ENCODE results near the gene CAPN15.

Gene CAPN15

DNA sequence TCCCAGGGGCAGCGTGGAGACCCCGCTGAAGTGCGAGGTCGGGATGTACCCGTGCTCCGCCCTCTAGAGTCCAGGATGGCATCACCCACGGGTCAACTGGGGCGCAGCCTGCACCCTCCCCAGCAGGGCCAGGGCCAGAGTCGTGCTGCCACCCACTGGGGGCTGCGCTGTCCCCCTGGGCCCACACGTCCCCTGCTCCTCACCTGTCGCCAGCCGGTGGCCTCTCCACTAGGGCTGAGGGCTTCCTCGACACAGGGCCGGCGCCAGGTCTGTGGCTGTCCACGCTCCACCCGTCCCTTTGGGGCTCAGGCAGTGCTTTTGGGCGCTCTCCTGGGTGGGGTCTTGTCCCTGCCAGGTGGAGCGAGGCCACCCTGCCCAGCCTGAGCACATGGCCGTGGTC, 21.1 kb downstream of the CAPN15 start:
- no peak for DNase-seq

DNA sequence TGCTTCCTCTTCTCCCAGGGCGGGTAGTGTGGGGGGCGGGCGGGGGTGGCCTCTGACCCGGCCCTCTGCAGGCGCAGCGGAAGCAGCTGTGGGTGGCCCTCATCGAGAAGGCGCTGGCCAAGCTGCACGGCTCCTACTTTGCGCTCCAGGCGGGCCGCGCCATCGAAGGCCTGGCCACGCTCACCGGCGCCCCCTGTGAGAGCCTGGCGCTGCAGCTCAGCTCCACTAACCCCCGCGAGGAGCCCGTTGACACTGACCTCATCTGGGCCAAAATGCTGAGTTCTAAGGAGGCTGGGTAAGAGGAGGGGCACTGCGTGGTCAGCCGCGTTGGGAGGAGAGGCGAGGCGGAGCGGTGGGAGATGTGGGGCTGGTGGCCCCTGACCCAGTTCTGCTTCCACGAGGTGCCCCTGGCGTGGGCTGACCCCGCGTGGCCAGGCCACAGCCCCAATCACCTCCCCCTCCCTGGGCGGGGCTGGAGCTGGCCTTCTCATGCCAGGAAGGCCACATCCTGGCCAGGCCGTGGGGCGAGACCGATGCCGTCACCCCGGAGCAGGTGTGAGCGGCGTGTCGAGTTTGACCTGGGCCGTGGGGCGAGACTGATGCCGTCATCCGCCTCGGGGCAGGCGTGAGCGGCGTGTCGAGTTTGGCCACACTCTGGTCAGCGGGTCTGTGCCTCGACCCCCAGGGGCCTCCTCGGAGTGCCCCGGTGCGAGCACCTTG, 22.2 kb downstream of the CAPN15 start:
- DNase-seq: no peak

DNA sequence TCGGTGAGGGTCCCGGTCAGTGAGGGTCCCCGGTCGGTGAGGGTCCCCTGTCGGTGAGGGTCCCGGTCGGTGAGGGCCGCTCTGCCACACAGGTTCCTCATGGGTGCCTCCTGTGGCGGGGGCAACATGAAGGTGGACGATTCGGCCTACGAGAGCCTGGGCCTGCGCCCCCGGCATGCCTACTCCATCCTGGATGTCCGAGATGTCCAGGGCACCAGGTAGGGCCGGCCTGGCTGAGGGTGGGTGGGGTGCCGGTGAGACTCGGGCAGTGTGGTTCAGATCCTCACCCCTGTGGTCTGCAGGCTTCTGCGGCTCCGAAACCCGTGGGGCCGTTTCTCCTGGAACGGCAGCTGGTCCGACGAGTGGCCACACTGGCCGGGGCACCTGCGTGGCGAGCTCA, 23.7 kb downstream of the CAPN15 start:
- no peak for DNase-seq

DNA sequence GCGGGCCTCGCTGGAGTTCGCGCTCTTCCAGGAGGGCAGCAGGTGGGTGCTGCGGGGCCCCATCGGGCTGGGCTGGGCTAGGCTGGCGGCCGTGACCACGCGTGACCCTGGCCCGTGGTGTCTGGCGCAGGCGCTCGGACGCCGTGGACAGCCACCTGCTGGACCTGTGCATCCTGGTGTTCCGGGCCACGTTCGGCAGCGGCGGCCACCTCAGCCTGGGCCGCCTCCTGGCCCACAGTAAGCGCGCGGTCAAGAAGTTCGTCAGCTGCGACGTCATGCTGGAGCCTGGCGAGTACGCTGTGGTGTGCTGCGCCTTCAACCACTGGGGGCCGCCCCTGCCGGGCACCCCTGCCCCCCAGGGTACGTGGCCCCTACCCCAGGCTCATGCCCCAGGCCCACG, 24.7 kb downstream of the CAPN15 start:
- DNase-seq: no peak

DNA sequence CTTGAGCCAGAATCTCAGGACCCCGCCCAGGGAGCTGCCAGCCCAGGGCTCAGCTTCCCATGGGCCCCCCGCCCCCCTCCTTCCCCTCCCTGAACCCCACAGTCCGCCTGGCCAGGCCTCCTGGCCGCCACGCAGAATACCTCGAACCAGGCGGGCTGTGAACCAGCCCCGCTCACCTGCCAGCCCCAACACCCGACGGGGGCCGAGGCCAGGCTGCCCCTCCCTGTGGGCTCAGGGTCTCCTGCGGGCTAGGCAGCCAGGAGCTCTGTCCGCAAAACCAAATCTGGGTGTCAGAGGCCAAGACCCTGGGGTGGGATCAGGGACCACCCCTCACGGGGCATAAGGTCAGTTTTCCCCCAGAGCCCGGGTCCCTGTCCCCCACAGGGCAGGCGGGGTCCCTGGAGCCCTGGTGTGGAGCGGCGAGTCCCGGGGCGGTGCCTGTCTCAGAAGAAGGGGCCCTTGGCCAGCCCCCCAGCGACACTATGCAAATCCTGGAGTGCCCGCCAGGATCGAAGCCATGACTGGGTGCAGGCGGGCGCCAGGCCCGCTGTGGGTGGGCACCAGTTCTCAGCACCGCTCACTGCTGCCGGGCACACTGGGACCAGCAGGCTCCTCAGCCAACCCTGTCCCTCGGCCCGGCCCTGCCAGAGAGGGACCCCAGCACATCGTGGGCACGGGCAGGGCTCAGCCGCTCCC, 26.2 kb downstream of the CAPN15 start:
- no peak for DNase-seq

DNA sequence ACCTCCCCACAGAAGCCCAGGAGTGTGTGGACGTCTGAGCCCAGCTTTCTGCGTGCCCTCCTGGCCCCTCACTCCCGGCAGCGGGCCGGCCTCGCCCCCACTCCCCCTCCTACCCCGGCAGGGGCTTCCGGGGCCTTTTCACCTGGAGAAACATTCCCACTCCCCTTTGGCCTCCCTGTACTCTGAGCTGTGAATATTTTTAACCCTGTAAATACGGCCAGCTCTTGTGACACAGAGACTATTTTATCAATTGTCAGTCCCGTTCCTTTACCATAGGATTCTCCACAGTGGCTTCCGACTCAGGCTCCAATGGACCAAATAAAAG, 26.7 kb downstream of the CAPN15 start:
- DNase-seq: no peak

DNA sequence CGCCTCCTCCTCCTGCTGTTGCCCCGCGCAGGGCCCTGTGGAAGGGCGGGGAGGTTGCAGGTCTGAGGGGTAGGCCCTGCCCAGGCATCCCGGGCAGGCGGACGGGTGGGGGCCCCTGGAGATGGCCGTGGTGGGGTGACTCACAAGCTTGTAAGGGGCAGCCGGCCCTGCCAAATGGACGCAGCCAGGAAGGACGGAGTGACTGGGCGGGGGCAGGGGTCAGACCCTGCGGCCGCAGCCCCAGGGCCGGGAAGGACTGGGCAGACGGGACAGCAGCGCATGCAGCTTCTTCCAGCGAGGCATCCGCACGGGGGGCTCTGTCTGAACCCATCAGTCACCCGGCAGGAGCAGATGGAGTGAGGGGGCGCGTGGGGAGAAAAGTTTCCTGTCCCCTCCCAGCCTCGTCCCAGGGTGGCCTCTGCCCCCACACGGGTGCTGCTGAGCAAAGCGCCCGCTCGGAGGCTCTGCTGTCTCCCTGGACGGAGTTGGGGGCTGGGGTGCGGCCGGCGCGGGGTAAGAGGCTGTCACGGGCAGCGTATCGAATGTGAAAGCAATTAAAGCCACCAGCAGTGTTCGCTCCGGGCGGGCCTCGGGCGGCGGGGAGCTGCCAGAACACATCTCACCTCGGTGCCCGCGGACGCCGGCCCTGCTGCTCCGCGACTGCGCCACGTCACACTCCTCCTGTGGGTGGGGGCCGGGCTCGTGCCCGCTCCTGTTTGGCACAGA, 27.3 kb downstream of the CAPN15 start:
- no peak for DNase-seq

DNA sequence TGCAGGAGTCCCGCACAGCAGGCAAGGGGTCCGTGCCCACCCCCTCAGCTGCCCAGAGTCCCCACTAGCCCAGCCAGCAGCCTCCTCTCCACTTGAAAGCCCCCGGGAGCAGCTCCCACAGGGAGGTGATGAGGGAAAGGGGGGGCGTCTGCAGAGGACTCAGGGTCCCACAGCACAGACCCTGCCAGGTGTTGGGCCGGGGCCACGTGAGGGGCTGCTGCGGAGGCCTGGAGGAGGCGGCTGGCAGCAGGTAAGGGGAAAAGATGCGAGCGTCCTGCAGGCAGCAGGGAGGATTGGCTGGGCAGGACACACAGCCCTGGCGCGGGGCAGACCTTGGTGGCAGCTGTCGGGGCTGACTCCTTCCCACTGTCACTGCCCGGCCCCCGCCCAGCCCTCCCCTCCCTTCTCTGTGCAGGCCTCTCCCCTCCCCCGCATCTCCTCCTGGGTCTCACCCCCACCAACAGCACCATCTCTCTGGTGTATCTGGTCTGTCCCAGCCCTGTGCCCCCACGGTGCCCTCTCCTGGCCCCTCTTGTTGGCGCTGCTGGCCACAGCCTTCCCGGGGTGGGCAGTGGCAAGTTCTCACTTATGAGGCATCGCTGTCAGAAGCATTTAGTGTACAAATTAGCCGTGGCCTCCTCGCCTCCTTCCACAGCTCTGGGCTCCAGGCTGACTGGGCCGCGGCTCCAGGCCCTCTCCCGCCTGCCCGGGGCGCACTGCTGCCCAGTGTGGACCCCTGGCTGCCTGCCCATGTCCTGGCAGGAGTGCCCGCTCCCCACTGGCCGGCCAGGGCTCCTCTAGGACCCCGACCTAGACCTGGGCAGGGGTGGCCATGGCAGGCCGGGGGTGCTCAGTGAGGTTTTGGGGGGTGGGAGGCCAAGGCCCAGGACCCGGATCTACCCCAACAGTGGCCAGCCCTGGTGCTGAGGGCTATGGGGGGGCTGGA, 28.3 kb downstream of the CAPN15 start:
- no peak for DNase-seq

DNA sequence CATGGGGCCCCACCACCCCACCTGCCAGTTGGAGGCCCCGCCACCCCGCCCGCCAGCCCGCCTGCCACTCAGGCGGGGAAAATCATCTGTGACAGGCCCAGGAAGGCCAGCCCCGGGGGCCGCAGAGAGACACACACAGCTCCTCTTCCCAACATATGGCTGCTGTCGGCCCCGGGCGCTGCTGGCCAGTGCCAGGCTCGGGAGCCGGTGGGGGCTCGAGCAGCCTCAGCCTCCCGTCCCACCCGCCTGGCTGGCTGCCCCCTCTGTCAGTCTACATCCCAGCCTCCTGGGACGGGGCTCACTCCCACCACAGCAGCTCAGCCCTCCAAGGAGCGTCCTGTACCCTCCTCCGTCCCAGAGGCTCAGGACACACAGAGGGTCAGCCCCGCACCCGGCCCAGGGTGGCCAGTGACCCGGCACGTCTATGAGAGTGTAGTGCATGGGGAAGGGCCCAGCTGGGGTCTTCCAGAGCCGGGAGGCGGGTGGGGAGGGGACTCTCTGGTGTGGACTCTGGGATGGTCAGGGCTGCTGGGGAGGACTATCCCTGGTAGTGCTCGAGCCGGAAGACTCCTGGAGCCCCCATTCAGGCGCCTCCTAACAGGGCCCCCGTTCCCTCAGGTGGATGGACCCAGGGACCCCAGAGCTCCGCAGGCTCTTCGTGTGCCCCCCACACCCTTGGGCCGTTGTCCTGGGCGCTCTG, 29.1 kb downstream of the CAPN15 start:
- no peak for DNase-seq

DNA sequence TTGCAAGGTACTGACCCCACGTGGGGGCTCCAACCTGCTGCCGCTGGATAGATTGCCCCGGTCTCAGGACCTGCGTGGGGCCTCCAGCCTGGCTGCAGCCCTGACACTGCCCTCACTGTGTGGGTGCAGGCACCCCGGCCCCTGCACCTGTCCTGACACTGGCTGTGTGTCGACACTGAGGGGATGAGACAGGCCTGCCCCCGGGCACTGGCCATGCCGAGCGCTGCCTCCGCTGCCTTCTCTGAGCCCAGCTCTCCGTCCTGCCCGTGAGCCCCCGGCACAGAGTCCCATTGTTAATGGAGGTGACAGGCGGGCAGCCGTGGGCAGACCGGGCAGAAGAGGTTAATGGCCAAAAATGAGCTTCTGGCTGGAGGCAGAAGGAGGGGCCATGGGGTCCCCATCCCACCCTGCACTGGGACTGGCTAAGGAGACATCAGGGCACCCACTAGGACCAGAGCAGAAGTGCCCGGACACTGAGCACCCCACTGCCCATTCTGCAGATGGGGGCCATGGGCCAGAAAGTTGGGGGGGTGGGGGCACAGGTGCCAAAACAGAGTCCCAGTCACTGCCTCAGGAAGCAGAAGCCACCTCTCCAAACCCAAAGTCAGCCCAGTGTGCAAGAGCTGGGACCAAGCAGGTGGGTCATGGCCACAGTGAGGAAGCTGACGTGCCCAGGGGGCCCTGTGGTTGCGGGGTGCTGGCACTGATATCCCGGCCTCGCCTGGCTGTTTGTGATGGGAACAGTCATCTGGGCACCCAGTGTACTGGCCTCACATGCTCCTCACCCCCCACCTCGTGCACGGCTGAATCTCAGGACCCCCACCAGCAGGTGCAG, 30.2 kb downstream of the CAPN15 start:
- no peak for DNase-seq

DNA sequence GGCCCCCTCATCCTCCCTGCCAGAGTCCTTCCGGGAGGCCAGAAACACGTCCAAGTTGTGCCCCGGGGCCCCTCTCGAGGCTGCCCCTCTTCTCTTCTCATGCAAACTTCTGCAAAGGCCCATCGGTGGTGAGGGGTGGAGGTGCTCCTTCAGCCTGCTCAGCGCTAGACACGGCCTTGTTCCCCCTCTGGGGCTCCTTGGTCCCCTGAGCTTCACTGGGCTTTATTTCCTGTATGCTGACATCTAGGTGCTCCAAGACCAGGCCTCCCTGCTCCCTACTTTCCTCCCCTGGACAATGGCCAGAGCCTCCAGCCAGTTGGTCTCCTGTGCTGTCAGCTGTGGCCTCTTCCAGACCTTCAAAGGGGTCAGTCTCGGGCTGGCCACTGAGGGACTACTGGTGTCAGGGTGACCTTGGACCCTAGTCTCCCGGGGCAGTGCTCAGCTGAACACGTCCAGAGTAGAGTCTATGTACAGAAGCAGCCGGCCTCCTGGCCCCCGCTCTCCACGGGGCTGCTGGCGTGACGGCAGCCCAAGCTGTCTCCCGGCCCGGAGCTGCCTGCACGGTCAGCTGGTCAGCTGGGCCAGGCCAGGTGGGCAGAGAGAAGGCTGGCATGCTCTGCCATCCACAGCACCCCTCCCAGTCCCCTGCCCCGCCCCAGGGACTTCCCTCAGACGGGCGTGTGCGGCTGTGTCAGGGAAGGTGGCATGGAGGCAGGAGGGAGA, 30.9 kb downstream of the CAPN15 start:
- no peak for DNase-seq

DNA sequence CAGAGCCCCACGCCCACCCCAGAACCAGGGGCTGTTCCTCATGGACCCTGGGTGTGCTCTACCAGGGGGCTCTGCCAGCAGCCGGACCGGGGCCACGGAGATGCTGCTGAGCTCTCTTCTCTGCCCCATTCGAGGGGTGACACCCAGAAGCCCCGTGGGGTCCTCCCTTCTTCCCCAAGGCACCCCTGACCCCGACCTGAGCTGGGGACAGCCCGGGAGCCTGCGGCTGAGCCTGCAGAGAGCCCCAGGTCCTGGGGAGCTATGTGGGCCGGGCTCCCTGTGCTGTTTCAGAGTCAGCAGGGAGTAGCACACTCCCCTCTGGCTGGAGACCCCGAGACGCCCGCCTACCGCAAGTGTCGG, 31.5 kb downstream of the CAPN15 start:
- no peak for DNase-seq

DNA sequence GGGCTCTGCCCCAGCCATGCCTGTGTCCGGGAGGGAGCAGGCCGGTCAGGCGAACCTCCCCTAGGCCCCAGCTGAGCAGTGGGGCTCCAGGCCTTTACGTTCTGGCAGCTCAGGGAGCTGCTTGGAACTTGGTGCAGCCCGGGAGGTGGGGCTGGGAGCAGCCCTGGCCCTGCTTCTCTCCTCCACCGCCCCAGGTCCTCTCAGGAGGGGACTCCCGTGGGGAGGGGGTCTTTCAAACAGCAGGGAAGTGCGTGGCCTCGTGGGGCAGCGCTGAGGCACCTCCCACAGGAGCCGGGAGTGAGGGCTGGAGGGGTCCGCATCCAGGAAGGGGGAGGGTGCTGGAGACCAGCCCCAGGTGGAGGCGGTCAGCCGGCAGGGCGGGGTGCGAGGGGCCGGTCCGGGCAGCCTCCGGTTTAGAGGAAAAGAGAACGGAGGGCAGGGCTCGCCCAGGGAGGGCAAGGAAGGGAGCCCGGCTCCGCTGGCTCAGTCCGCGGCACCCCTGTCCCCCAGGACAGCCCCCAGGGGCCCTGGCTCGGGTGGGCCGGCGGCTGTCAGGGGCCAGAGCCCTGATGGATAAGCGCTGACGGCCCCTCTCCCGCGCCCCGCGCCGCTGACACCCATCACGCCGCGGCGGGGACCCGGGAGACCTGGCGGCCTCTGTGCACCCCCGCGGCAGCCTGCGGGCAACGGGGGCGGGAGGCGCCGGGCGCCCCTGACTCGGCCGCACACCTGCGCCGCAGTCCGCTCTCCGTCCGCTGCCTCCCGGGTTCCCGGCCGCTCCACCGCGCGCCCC, 32.1 kb downstream of the CAPN15 start:
- DNase-seq: no peak

DNA sequence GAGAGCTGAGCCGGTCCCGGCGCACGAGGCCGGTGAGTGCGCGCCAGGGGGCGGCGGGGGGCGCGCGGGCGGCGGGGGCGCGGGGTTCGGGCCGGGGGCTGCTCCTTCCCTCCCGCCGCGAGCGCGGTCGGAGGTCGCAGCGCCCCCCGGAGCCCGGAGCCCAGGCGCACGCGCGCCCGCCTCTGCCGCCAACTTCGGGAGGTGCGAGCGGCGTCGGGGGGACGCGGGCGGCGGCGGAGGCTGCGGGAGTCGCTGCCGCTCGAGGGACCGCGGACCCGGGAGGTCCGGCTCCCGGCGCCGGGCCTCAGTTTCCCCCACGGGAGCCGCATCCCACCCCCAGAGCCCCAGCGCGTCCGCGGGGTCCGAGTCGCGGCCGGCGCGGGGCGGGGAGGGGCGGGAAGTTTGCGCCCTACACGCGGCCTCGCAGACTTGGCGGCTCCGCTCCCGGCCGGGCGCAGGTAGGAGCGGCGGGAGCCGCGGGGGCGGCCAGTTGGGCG, 32.7 kb downstream of the CAPN15 start, which contains the start of gene PRR35:
PRR35 (plus strand) TSS at position 191 of the 497 bp plus-strand sequence. CDS start 2,901 bp downstream, outside the sequence.
- DNase-seq: no peak

DNA sequence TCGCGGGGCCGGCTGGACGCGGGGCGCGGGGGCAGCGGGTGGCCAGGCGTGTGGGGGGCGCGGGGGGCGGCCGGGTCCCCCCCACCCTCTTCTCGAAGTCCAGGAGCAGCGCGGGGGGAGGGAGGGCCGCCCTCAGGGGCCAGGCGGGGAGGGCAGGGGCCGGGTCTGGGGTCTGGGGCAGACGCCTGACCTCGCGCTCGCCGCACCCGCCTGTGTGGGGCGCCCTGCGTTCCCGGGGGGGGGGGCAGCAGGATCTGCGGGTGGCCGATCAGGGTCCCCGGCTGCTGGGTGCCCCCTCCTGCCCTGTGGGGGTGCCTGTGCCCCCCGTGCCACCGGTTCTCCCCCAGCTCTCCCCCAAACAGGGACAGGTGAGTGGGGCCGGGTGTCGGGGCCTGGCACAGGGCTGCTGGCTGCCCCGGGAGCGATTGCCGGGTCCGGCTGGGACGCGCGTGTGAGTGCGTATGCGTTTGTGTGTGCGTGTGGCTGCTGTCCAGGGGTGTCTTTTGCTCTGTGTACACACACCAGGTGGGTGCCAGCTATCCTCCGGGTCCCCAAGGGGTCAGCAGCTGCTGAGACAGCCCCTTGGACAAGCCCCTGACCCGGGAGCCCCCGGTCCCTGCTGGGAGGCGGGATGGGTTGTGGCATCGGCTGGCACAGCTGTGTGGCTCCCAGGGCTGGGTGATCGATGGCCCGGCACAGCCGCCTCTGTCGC, 33.3 kb downstream of the CAPN15 start:
- DNase-seq: no peak

DNA sequence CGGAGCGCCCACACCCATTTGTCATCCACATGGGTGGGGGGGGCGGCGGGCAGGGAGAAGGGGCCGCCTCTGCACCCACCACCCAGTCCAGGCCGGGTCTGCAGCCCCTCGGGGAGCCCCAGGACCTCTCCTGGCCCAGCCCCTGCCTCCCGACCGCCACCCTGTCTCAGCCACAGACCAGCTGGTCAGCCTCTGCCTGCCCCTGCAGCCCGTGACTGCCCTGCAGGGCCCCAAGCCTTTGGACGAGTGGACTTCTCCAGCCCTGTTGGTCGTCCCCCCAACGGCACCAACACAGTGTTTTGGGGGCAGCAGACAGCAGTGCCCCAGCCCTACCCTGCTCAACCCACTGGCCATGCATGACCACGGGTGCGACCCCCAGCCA, 33.9 kb downstream of the CAPN15 start:
- DNase-seq: no peak

DNA sequence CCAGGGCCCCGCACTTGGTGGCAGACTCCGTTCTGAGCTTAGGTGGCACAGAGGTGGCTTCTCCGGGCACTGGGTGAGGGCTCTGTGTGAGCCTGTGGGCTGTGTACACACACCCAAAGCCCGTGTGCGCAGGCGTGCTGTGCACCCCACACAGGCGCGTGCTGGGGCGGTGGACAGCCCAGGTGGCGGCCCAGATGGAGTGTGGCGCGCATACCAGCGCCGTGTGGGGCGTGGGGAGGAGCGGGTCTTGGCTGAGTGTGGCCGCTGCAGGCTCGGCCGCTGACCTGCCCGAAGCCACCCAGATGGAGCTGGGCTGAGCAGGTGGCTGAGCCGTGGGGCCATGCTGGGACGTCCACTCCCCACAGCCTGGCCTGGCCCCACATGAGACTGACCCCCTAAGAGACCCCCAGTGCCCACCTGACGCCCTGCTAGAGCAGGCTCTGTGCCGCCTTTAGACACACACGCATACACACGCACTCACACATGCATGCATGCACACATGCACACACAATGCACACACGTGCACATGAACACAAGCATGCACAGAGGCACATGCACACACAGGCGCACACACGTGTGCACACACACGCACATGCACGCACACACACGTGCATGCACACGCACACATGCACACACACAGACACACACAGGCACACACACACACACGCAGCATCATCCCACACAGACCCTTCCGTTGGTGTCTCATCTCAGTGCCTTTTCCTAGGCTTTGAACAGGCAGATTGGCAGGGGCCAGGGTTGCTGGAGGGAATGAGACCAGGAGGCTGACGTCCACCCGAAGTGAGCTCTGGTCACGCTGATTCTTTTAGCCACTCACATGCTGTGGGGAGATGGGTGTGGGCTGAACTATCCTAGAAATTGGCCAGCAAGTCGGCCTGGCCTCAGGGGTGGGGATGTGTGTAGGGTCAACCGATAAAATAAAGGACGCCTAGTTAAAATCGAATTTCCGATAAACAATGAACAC, 34.7 kb downstream of the CAPN15 start:
- DNase-seq: no peak

Data from SW 1271 (cell line).